Measurements from ENCODE around the gene RHOJ. TPM values are rescaled to one million over a fixed set of nuclear protein-coding genes. Genes with fewer than 3 reads are reported as not detected.

The RHOJ gene
- total RNA-seq, 1 experiment from 2014 or later, result not detected

DNA sequence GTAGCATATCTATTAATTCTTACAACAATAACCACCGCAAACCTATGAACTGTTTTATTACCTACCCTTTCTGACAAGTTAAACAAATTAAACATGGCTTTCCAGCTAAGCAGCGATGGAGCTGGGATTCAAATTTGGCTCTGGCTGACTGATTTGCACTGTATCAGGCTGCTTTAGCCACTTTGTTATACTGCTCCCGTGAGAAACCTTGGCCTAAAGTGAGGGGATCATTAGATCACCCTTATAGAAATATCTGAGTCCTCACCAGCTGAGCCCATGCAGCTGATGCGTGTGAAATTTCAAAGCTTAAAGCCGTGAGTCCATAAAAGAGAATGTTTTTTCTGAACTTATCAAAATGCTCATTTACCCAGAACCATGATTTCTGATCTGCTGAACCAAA is 122.6 kb downstream of the RHOJ start:
- peaks cover 3% of the 10 kb centered on the region; the same call in 1 of the 2 replicates for H3K27me3 ChIP-seq (ENCODE audit: low read length)
- H3K9me2 ChIP-seq (replicated peaks; ENCODE audit: insufficient read depth, low read length), result no peaks in the 10 kb centered on the region; the same call in 1 of the 2 replicates
- H3K4me3 ChIP-seq (ENCODE audit: low read length), result no peak overlapping the region
- H3K4me1 ChIP-seq (ENCODE audit: low read length), result no peaks in the 10 kb centered on the region
- H3K27ac ChIP-seq (ENCODE audit: low read length), result no peak overlapping the region
- H3K9ac ChIP-seq (ENCODE audit: low read length), result no peak overlapping the region
- no peaks in the 10 kb centered on the region for H3K36me3 ChIP-seq (ENCODE audit: insufficient read depth, low read length)
- H3K79me2 ChIP-seq (ENCODE audit: low read length), result no peaks in the 10 kb centered on the region
- H2AFZ ChIP-seq (ENCODE audit: low read length), result no peak overlapping the region
- no peak overlapping the region for H3K4me2 ChIP-seq (ENCODE audit: low read depth, low read length, poor library complexity, severe bottlenecking)
- no peaks in the 10 kb centered on the region for H4K20me1 ChIP-seq (ENCODE audit: insufficient read depth, low read depth, low read length)
- DNase-seq, result no peak
- H3K9me3 ChIP-seq (ENCODE audit: low read length), result no peaks in the 10 kb centered on the region

DNA sequence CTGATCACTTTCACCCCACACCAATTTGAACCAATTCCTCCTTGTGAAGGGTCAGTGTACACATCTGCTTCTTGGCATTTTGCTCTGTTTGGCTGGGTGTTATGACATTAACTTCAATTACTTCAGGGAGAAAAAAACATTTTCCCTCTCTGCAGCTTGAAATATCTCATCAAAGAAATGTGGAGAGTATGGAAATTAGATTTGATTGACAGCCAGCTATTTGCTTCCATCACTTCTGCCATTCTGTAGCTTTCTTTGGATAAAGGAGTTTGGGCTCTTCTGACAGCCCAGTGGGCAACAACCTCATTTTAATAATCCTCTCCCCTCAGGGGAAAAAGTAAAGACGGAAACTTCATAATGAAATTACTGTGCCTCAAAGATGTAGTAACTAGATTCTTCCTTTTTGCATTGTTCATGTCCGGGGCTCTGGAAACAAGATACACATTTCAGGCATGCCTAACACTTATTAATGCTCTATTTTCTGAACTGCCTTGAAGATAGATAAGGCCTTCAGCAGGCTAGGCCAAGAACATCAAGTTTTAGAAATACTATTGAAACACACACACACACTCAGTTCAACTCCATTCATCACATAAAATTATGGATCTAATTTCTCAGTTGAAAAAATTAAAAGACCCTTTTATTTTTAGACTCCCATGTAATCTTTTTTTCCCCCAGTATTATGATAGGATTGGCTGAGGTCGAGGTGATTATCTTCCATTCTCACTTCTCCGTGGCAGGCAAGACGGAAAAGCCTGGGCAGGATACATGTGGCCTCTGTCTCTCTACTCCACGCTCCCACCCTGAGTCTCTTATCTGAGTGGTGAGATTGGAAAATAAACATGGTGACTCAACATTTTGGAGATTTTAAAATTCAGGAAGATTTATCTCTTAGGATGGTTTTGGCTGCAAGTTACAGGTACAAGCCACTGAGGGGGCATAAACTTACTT is 124.8 kb downstream of the RHOJ start:
- peaks cover 3% of the 10 kb centered on the region; the same call in 1 of the 2 replicates for H3K27me3 ChIP-seq (ENCODE audit: low read length)
- H4K20me1 ChIP-seq (ENCODE audit: insufficient read depth, low read depth, low read length), result no peaks in the 10 kb centered on the region
- no peak overlapping the region for H3K27ac ChIP-seq (ENCODE audit: low read length)
- no peak overlapping the region for H2AFZ ChIP-seq (ENCODE audit: low read length)
- DNase-seq, result no peak
- H3K4me1 ChIP-seq (ENCODE audit: low read length), result no peaks in the 10 kb centered on the region
- H3K9me3 ChIP-seq (ENCODE audit: low read length), result no peaks in the 10 kb centered on the region
- H3K9ac ChIP-seq (ENCODE audit: low read length), result no peak overlapping the region
- H3K4me3 ChIP-seq (ENCODE audit: low read length), result no peak overlapping the region
- no peak overlapping the region for H3K4me2 ChIP-seq (ENCODE audit: low read depth, low read length, poor library complexity, severe bottlenecking)
- H3K79me2 ChIP-seq (ENCODE audit: low read length), result no peaks in the 10 kb centered on the region
- no peaks in the 10 kb centered on the region; the same call in 1 of the 2 replicates for H3K9me2 ChIP-seq (replicated peaks; ENCODE audit: insufficient read depth, low read length)
- H3K36me3 ChIP-seq (ENCODE audit: insufficient read depth, low read length), result no peaks in the 10 kb centered on the region

DNA sequence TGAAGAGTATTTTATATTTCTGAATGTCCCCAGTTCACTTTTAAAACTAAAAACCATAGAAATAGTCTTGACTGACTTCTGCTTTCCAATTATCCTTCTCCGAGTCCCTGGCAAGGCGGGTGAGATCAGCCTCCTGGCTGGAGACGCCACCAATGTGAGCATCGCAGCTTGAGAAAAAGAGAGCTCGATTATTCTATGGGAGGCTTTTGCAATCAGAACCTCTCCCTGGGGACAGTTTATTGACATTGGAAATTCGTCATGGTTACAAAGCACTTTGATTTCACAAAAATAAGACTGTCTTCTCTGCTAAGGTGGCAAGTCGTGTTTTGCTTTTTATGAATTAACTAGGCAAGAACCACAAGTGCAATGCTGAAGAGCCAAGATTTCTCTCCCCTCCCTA is 138.1 kb downstream of the RHOJ start:
- Histone ChIP-seq H3K79me2 (ENCODE audit: low read length) (no peaks in the 10 kb centered on the region), H3K4me1 (ENCODE audit: low read length) (no peaks in the 10 kb centered on the region)
- no peak for DNase-seq

More for the DNA sequence above, 138.1 kb downstream of the RHOJ start:
- no peaks in the 10 kb centered on the region for H3K36me3 ChIP-seq (ENCODE audit: insufficient read depth, low read length)
- H3K27me3 ChIP-seq (ENCODE audit: low read length), result no peaks in the 10 kb centered on the region
- no peak overlapping the region for H3K4me2 ChIP-seq (ENCODE audit: low read depth, low read length, poor library complexity, severe bottlenecking)
- no peaks in the 10 kb centered on the region for H3K9me2 ChIP-seq (replicated peaks; ENCODE audit: insufficient read depth, low read length)
- no peak overlapping the region for H3K4me3 ChIP-seq (ENCODE audit: low read length)
- H3K9ac ChIP-seq (ENCODE audit: low read length), result no peak overlapping the region
- no peaks in the 10 kb centered on the region for H4K20me1 ChIP-seq (ENCODE audit: insufficient read depth, low read depth, low read length)
- no peak overlapping the region for H2AFZ ChIP-seq (ENCODE audit: low read length)
- H3K9me3 ChIP-seq (ENCODE audit: low read length), result no peaks in the 10 kb centered on the region
- H3K27ac ChIP-seq (ENCODE audit: low read length), result no peak overlapping the region

Other genes starting within 250 kb of the RHOJ start
- 0.04 TPM in 1 of 2 replicates, not detected in the other for gene KCNH5, start 159.0 kb upstream of the RHOJ start, total RNA-seq (2014; rRNA removed; shearing (Covaris generic); ENCODE audit: low replicate concordance)
- not detected in 2 replicates for gene GPHB5, start 114.5 kb downstream of the RHOJ start, total RNA-seq (2014; rRNA removed; shearing (Covaris generic); ENCODE audit: low replicate concordance)